SU-DHL-6 (cell line): ENCODE results near the gene CNTFR.

ENCODE experiments used
- H2AFZ ChIP-seq: fragments of 200-600 bp; sonication (generic); 2 replicates; pipeline ENCODE4 v1.6.1; 2014; ENCODE audit warnings: low read depth, mild to moderate bottlenecking, moderate library complexity, mixed read lengths, antibody characterized with exemption, low read length; ENCODE audit not compliant: severe bottlenecking
- H3F3A ChIP-seq: fragments of 200-600 bp; shearing (Covaris generic); 2 replicates; pipeline ENCODE4 v1.6.0; 2016; ENCODE audit warnings: antibody characterized with exemption, mild to moderate bottlenecking; ENCODE audit not compliant: insufficient read depth
- H3K27ac ChIP-seq: fragments of 200-600 bp; sonication (generic); 2 replicates; pipeline ENCODE4 v1.5.1; 2016; ENCODE audit warnings: low read depth, mild to moderate bottlenecking, low read length, moderate library complexity, mixed read lengths
- H3K27me3 ChIP-seq: fragments of 200-600 bp; sonication (generic), shearing (Covaris generic); 2 replicates; pipeline ENCODE4 v1.6.0; 2014; ENCODE audit warnings: mild to moderate bottlenecking, low read length
- H3K36me3 ChIP-seq: fragments of 200-600 bp; sonication (generic); 2 replicates; pipeline ENCODE4 v1.6.1; 2014; ENCODE audit warnings: mild to moderate bottlenecking, low read length, mixed read lengths
- H3K4me2 ChIP-seq: fragments of 300-600, 200-600 bp; shearing (Covaris generic), sonication (generic); 2 replicates; pipeline ENCODE4 v1.6.0; 2014; ENCODE audit warnings: low read length, low read depth, mild to moderate bottlenecking; ENCODE audit not compliant: poor library complexity, severe bottlenecking
- H3K4me3 ChIP-seq: fragments of 200-600 bp; sonication (generic); 2 replicates; pipeline ENCODE4 v1.5.1; 2014; ENCODE audit warnings: antibody characterized with exemption, low read length, mild to moderate bottlenecking, mixed read lengths; ENCODE audit not compliant: insufficient read depth, poor library complexity, severe bottlenecking
- H3K79me2 ChIP-seq: fragments of 200-600 bp; sonication (generic); 2 replicates; pipeline ENCODE4 v1.6.1; 2014; ENCODE audit warnings: mild to moderate bottlenecking, low read length, moderate library complexity; ENCODE audit not compliant: insufficient read depth
- H3K9ac ChIP-seq: fragments of 200-600 bp; sonication (generic); 2 replicates; pipeline ENCODE4 v1.7.0; 2014; ENCODE audit warnings: mild to moderate bottlenecking, low read length
- H3K9me2 ChIP-seq: fragments of 200-600 bp; sonication (generic); replicated peaks from 2 replicates; pipeline ENCODE4 v1.6.1; 2014; ENCODE audit warnings: low read length; ENCODE audit not compliant: insufficient read depth
- H3K9me3 ChIP-seq: fragments of 200-600 bp; sonication (generic); 2 replicates; pipeline ENCODE4 v1.6.1; 2014; ENCODE audit warnings: low read length, mixed read lengths; ENCODE audit not compliant: insufficient read depth
- H4K20me1 ChIP-seq: fragments of 200-600 bp; sonication (generic); 2 replicates; pipeline ENCODE4 v1.6.1; 2014; ENCODE audit warnings: low read depth, mild to moderate bottlenecking, antibody characterized with exemption, low read length, moderate library complexity, mixed read lengths
- CTCF ChIP-seq: fragments of 200-600 bp; sonication (generic); IDR thresholded peaks from one replicate; pipeline ENCODE4 v1.5.1; 2017; ENCODE audit warnings: antibody characterized with exemption, mild to moderate bottlenecking, low read length, moderate library complexity; ENCODE audit not compliant: insufficient read depth, poor library complexity, severe bottlenecking
- EZH2phosphoT487 ChIP-seq: fragments of 200-600 bp; sonication (generic), shearing (Covaris generic); conservative IDR thresholded peaks from 2 replicates; pipeline ENCODE4 v1.6.1; 2018; ENCODE audit warnings: mild to moderate bottlenecking, antibody characterized with exemption, low read length, moderate library complexity, mixed read lengths

CNTFR gene

GRCh38 chr9:34507966-34508365 lies 81.6 kb downstream of the CNTFR start:
- TF ChIP-seq EZH2phosphoT487 (no peak), CTCF (no peak)
- no peak overlapping the region for H3K4me2 ChIP-seq
- H3K27ac ChIP-seq, result no peak overlapping the region
- no peaks in the 10 kb centered on the region for H3K36me3 ChIP-seq
- H3K9me2 ChIP-seq, result no peaks in the 10 kb centered on the region
- no peaks in the 10 kb centered on the region for H3K27me3 ChIP-seq
- no peaks in the 10 kb centered on the region for H3K9me3 ChIP-seq
- H3K9ac ChIP-seq, result no peak overlapping the region
- no peaks in the 10 kb centered on the region for H3F3A ChIP-seq
- no peaks in the 10 kb centered on the region for H3K79me2 ChIP-seq
- H4K20me1 ChIP-seq, result no peaks in the 10 kb centered on the region
- H2AFZ ChIP-seq, result no peak overlapping the region
- no peak overlapping the region for H3K4me3 ChIP-seq

DNA sequence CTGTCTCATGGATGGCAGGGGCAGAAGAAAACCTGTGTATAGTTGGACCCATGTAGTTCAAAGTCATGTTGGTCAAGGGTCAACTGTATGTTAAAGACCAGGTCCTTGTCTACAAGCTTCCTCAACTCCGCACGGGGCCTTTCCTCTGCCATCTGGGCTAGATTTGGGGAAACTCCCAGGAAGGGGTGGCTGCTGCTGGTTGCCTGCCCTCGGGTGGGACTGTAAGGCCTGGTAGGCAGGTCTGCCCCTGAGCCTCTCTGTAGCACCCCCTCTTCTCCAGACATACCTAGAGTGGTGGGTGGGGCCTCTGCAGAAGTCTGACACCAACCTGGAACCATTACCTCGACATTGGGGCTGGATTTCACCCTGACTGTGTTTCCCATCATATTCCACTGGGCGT lies 82.0 kb downstream of the CNTFR start:
- no peak overlapping the region for H3K4me2 ChIP-seq

GRCh38 chr9:34506623-34507022 lies 82.9 kb downstream of the CNTFR start:
- H3F3A ChIP-seq, result no peaks in the 10 kb centered on the region
- no peak overlapping the region for H3K9ac ChIP-seq
- no peak overlapping the region for H2AFZ ChIP-seq
- H3K9me2 ChIP-seq, result no peaks in the 10 kb centered on the region
- no peaks in the 10 kb centered on the region for H3K9me3 ChIP-seq
- no peaks in the 10 kb centered on the region for H3K79me2 ChIP-seq
- H3K4me2 ChIP-seq, result no peak overlapping the region
- H3K4me3 ChIP-seq, result no peak overlapping the region
- H3K27me3 ChIP-seq, result no peaks in the 10 kb centered on the region
- no peak overlapping the region for H3K27ac ChIP-seq
- no peaks in the 10 kb centered on the region for H4K20me1 ChIP-seq
- TF ChIP-seq EZH2phosphoT487 (no peak), CTCF (no peak)
- no peaks in the 10 kb centered on the region for H3K36me3 ChIP-seq

More for the DNA sequence above, 82.0 kb downstream of the CNTFR start:
- H3K27me3 ChIP-seq, result no peaks in the 10 kb centered on the region
- H3K27ac ChIP-seq, result no peak overlapping the region
- H2AFZ ChIP-seq, result no peak overlapping the region
- H3K9me3 ChIP-seq, result no peaks in the 10 kb centered on the region
- no peak overlapping the region for H3K4me3 ChIP-seq
- no peaks in the 10 kb centered on the region for H4K20me1 ChIP-seq
- no peaks in the 10 kb centered on the region for H3K79me2 ChIP-seq
- H3K36me3 ChIP-seq, result no peaks in the 10 kb centered on the region
- H3K9ac ChIP-seq, result no peak overlapping the region
- no peak for TF ChIP-seq EZH2phosphoT487
- TF ChIP-seq CTCF, result no peak
- no peaks in the 10 kb centered on the region for H3K9me2 ChIP-seq
- H3F3A ChIP-seq, result no peaks in the 10 kb centered on the region
